Stimulated activated naive CD8-positive, alpha-beta T cell treated with anti-CD3 and anti-CD28 coated beads, Interleukin-15, amount 100 ng/mL, for 72 hours (primary cell): ENCODE data around the gene CENPP.

Source experiments
- ATAC-seq: fragments of 150-1000 bp; cut with Tn5 transposase; 2 replicates; pipeline ENCODE4 v1.10.0; 2021; ENCODE audit warnings: mild to moderate bottlenecking, moderate library complexity
- DNase-seq, 2 donors: peaks; one replicate each; pipeline ENCODE4 v3.0.0; 2021 to 2022
- H3K27ac Mint-ChIP-seq, 2 donors: one replicate each; pipeline ENCODE4 v1.8.0; 2022; ENCODE audit warnings: mild to moderate bottlenecking in 2 of 2, mixed read lengths in 2 of 2, moderate library complexity in 2 of 2
- H3K27me3 Mint-ChIP-seq: one replicate; pipeline ENCODE4 v1.8.0; 2022; ENCODE audit warnings: mixed read lengths
- H3K4me1 Mint-ChIP-seq: one replicate; pipeline ENCODE4 v1.8.0; 2022; ENCODE audit warnings: mild to moderate bottlenecking, mixed read lengths
- H3K4me3 Mint-ChIP-seq, 2 donors: one replicate each; pipeline ENCODE4 v1.8.0; 2022; ENCODE audit warnings: mild to moderate bottlenecking in 2 of 2, mixed read lengths in 2 of 2, moderate library complexity in 1 of 2
- H3K9me3 Mint-ChIP-seq, 2 donors: one replicate each; pipeline ENCODE4 v1.8.0; 2022; ENCODE audit warnings: mixed read lengths in 2 of 2

Gene CENPP

DNA sequence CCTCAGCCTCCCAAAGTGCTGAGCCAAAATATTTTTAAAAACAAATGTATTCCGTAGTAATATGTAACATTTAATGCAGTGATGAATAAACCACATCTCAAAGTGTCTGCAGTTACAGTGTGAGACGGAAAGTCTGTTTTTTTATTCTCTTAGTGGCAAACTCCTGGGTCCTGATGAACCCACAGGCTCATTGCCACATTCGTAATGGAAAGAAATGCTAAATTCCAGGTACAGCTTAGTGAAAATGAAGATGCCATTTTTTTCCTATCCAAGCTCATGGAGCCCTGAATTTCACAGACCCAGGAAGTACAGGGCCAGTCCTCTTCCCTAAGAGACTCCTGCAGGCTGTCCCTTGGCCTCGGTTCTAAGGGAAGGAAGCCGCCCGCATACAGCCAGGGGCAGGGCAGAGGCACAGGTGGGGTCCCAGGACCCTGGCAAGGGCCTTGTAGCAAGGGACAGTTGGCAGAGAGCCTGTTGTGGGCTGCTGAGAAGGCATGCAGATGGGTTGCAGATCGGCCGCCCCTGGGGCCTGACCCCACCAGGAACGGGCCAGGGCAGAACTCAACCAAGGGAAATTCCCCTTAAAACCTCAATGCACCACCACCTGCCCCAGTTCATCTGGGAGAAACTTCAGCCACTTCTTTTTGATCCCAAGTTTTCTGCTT lies 308.0 kb downstream of the CENPP start:
- no peak for DNase-seq
- Mint-ChIP-seq H3K9me3 (no peaks in the 10 kb centered on the region), H3K4me3 (no peak overlapping the region), H3K4me1 (peaks cover 20% of the 10 kb centered on the region), H3K27me3 (no peaks in the 10 kb centered on the region), H3K27ac (no peak overlapping the region)
- ATAC-seq, result no peak

DNA sequence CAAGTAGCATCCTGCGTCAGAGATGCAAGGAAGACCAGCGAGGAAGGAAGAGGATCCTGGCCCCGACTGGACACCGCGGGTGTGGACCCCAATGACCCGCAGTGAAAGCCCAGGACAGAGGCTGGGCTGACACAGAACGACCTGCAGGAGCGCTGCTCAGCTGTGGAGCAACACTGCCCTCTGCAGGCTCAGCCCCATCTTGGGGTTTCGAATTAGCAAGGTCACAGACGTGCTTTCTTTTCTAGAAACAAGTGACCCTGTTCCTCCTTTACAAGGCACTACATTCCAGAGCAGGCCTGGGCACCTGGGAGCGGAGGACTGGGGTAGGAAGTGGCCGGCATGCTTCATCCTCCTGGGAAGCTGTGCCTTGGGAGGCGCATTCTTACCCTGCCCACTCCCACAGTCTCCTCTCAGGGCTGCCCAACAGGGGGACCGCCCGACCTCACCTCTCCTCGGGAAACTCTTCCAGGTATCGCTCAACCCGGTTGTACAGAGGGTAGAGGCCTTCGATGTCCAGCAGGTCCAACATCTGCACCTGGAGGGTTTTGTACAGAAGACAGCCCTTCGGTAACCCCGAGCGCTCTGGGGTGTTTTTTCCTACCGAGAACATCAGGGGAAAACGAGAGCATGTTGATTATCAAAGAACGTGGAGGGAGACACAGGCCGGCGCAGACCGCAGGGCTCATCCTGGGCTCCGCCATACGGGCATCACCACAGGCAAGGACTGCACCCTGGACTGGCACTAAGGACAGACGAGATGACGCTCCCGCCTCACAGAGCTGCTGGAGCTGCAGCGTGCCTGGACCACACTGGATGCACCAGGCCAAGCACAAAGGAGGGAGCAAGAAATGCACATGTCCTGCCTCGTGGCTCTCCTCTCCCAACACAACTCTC lies 309.2 kb downstream of the CENPP start:
- peak; percentile 61 to 66 for DNase-seq
- peak overlapping the region in 1 of 2 donors; percentile 74 for H3K27ac Mint-ChIP-seq
- ATAC-seq, result peak; percentile 44

DNA sequence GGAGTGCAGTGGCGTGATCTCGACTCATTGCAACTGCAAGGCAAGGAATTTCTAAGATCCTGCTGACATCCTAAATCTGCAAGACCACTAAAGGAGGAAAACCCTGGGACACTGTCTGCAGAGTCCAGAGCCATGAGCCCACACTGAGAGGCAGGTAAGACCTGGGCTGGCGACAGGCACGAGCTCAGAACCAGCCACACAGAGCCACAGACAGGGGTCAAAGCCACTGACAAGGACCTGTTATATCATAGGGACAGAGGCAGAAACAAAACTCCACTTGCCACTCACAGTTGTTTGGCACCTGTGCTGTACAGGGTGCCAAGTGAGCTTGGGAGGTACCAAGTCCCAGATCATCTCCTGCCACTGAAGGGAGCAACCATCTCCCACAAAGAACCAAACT lies 310.0 kb downstream of the CENPP start:
- no peak for DNase-seq
- Mint-ChIP-seq H3K4me3 (no peak overlapping the region), H3K4me1 (peaks cover 20% of the 10 kb centered on the region), H3K27ac (no peak overlapping the region), H3K27me3 (no peaks in the 10 kb centered on the region), H3K9me3 (no peaks in the 10 kb centered on the region)
- ATAC-seq, result no peak

More for the DNA sequence above, 309.2 kb downstream of the CENPP start:
- Mint-ChIP-seq H3K4me1 (peaks cover 20% of the 10 kb centered on the region), H3K4me3 (no peak overlapping the region), H3K9me3 (no peaks in the 10 kb centered on the region), H3K27me3 (no peaks in the 10 kb centered on the region)

DNA sequence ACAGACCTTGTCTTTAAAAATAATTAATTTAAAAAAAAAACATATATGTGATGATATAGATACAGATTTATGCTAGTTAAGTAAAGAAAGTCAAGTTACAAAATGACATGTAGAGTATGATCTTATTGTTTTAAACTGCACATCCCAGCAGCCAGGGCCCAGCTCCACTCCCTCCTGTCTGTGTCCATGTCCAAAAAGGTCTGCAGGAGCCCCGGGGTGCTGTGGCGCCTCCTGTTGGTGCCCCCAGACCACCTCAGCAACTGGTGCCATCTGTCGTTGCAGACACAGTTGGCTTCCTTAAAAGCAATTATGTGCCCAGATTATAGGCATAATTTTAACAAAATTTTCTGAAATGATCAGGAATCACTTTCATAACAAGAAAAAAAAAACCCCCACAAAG lies 310.9 kb downstream of the CENPP start:
- no peak overlapping the region for H3K4me3 Mint-ChIP-seq
- peaks cover 16% of the 10 kb centered on the region for H3K4me1 Mint-ChIP-seq
- no peaks in the 10 kb centered on the region for H3K27me3 Mint-ChIP-seq
- no peak for DNase-seq
- H3K27ac Mint-ChIP-seq, result peak overlapping the region in 1 of 2 donors; percentile 34
- ATAC-seq, result no peak
- no peaks in the 10 kb centered on the region for H3K9me3 Mint-ChIP-seq

DNA sequence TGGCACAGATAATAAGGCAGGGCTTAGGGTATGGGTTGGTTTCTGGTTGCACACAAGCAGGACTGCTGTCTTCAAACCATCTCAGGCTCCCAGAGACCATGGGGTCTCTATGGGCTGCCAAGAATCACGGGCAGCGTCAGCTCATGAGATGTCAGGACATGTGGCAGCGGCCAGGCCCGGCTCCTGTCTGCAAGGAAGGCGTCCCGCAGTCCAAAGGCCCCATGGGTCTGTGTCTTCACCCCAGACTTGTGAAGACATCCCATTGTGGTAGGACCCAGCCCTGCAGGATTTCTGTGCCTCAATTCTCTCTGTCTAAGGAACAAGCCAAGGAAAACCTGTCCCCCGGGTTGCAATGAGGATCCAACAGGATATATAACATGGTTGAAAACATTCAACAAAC lies 311.6 kb downstream of the CENPP start:
- DNase-seq (no peak), ATAC-seq (no peak)
- Mint-ChIP-seq H3K4me3 (no peak overlapping the region), H3K9me3 (no peaks in the 10 kb centered on the region), H3K27ac (no peak overlapping the region), H3K27me3 (no peaks in the 10 kb centered on the region), H3K4me1 (peaks cover 9% of the 10 kb centered on the region)

DNA sequence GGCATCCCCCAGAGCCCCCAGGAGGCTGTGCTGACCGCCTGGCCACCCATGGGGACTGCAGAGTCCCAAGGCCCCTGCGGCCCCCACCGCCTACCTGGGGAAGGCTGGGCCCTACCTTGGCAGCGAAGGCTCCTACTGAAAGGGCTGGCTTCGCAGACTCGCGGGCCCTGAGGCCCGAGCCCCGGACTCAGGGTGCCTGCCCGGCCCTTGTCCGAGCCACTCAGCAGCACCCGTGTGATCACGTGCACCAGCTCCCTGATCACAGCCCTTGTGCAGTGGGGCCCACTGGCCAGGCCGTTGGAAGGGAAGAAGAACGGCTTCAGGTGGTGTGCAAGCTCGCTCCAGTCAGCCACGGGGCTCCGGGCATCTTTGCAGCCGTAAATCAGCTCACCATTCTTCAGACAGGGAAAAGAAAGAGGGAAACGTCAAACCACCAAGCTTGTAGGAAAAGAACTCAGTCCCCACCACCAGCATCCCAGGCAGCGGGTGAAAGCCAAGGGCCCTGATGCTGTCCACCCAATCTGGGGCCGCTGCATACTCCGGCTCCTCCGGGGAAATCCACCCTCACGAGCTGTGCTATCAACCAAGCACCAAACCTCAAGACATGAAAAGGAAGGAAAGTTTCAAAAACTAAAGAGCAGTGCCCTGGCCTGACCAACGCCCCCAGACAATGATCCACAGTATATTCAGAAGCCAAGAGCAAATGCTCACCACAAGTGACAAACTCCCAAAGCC lies 312.3 kb downstream of the CENPP start:
- no peak overlapping the region for H3K4me3 Mint-ChIP-seq

DNA sequence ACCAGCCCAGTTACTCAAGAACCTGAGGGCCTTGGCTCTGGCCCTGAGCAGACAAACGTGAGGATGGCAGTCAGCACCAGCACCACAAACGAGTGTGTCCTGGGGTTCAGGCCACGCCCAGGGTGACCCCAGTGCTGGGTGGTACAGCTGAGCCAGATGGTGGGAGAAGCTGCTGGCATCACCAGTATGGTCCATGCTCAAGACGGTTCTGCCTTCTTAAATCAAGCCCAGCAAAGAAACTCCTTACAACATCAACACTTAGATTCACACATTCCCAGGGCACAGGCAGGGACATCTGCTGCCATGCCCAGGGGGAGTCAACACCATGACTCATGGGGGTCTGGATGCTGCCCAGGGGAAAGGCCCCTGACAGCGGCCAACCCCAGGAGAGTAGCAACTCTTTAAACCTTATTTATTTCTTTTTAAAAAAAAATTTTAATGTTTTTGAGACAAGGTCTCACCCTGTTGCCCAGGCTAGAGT lies 312.9 kb downstream of the CENPP start:
- Mint-ChIP-seq H3K9me3 (no peaks in the 10 kb centered on the region), H3K27me3 (no peaks in the 10 kb centered on the region), H3K4me3 (no peak overlapping the region), H3K4me1 (peaks cover 4% of the 10 kb centered on the region), H3K27ac (no peak overlapping the region)
- no peak for ATAC-seq
- DNase-seq, result no peak

More for the DNA sequence above, 312.3 kb downstream of the CENPP start:
- H3K27ac Mint-ChIP-seq, result no peak overlapping the region
- no peaks in the 10 kb centered on the region for H3K27me3 Mint-ChIP-seq
- ATAC-seq (no peak), DNase-seq (no peak)
- H3K9me3 Mint-ChIP-seq, result no peaks in the 10 kb centered on the region
- peaks cover 4% of the 10 kb centered on the region for H3K4me1 Mint-ChIP-seq

DNA sequence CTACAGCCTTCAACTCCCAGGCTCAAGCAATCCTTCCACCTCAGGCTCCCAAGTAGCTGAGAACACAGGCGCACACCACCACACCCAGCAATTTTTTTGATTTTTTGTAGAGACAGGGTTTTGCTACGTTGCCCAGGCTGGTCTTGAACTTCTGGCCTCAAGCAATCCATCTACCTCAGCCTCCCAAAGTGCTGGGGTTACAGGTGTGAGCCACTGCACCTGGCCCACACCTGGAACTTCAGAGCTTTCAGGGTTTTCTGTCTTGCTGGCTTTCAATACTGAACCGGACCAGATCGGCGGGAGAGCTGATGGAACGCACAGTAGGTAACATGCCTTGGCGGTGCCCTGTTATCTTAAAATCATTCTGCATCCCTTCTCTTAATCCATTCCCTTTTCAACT lies 313.4 kb downstream of the CENPP start:
- DNase-seq (no peak), ATAC-seq (no peak)
- Mint-ChIP-seq H3K27me3 (no peaks in the 10 kb centered on the region), H3K27ac (peak overlapping the region in 1 of 2 donors; percentile 12), H3K9me3 (no peaks in the 10 kb centered on the region), H3K4me1 (peaks cover 4% of the 10 kb centered on the region), H3K4me3 (no peak overlapping the region)

DNA sequence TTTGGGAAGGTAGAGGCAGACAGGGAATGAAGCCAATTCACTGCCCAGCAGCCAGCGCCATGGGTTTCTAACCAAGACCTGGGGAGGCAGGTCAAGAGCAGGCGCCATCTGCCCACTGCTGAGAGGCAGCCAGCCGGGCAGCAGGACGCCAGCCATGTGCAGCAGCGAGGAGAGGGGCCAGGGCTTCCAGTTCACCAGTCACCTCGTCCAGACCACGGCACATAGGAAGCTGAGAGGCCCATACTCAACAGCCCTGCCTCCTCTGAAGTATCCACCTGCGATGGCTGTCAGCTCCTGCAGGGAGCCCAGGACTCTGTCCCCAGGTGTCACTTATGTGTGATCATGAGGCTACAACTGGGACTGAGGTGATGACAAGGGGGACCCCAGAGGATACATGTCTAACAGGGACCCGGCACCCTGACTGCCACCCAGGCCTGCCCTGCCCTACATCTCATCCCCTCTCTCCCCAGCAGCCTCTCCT lies 314.1 kb downstream of the CENPP start:
- no peak overlapping the region for H3K4me3 Mint-ChIP-seq
- DNase-seq (no peak), ATAC-seq (no peak)
- H3K27me3 Mint-ChIP-seq, result no peaks in the 10 kb centered on the region
- H3K4me1 Mint-ChIP-seq, result no peaks in the 10 kb centered on the region
- no peaks in the 10 kb centered on the region for H3K9me3 Mint-ChIP-seq
- H3K27ac Mint-ChIP-seq, result no peak overlapping the region

DNA sequence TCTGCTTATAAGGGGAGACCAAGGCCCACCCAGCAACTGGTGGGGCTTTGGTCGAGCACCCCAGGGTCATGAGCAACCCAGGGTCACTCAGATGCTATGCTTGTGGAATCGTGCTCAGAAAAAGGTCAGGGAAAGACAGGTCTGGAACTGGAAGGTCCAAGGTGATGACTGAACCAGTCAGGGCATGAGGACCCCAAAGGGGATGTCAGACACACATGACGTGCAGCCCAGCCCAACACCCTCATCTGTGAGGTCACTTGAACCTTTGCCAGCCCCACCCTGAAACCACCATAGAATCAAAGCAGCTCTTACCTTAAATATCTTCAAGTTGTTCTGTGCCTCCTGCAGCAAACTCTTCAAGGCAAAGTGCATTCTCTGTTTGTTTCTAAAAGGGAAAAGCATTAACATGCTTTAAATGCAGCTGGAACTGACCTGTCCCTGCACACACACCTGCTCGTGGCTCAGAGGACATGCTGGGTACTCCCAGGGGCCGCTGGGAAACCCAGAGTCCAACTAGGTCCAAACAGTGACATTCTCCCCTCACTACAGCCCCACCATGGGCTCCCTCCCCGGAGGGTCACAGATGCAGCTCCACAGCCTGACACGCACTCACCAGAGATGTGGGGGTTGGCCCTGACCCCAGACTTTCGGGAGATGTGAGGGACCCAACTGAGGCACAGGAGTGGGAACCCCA lies 314.8 kb downstream of the CENPP start:
- Mint-ChIP-seq H3K4me1 (no peaks in the 10 kb centered on the region), H3K4me3 (no peak overlapping the region), H3K27ac (no peak overlapping the region), H3K9me3 (peaks cover under 1 to 2% of the 10 kb centered on the region in 2 donors), H3K27me3 (no peaks in the 10 kb centered on the region)
- ATAC-seq (no peak), DNase-seq (no peak)

DNA sequence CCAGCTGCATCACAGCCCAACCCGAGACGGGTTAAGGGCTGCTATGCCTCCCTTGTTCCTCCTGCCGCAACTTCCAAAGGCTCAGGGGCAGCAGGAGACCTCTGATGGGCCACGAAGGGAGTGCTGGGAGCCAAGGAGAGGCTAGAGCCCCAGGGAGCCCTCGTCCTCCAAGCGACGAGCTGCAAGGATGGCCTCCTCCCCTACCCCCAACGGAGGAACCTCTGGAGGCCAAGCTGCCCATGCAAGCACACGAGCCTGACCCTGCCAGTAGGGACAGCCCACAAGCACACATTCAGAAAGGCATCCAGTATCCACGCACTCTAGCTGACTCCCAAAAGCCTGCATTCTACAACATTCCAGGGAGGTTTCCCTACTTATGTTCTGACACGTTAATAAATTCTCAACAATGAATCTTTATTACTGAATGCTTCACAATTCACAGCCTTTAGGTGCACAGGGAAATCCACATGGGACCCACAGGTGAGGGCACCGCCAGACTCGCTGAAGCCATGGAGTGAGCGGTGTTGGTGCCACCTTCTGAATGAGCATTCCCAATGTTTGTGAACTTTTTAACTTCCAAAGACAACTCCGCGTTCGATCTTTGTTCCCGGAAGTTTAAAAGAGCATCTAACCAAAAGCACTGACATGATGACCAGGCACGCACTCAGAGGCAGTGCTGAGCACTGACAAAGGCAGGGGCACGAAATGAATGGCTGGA lies 315.5 kb downstream of the CENPP start:
- H3K9me3 Mint-ChIP-seq, result peaks cover 8 to 9% of the 10 kb centered on the region in 2 donors
- no peak overlapping the region for H3K4me3 Mint-ChIP-seq
- H3K4me1 Mint-ChIP-seq, result no peaks in the 10 kb centered on the region
- DNase-seq (no peak), ATAC-seq (no peak)
- no peaks in the 10 kb centered on the region for H3K27me3 Mint-ChIP-seq
- H3K27ac Mint-ChIP-seq, result no peak overlapping the region

DNA sequence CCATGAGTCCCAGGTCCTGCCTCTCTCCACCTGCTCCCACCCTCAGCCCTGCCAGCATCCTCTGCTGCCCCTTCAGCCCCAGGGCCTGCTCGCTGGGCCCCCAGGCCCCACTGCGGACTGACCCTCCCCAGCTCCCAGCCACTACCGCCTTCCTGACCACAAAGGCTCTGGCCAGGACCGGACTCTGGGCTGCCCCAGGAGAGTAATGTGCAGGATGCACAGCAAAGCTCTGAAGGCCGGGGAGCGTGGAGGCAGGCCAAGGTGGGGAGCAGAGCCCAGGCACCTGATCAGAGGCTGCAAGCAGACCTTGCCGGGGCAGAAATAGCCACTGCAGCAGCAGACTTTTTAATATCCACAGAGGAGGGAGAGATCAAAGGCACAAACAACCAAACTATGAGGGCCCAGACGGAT lies 316.3 kb downstream of the CENPP start:
- no peak for DNase-seq
- Mint-ChIP-seq H3K27me3 (no peaks in the 10 kb centered on the region), H3K9me3 (peaks cover 9 to 17% of the 10 kb centered on the region in 2 donors), H3K4me1 (peaks cover 4% of the 10 kb centered on the region), H3K4me3 (no peak overlapping the region), H3K27ac (no peak overlapping the region)
- ATAC-seq, result no peak

DNA sequence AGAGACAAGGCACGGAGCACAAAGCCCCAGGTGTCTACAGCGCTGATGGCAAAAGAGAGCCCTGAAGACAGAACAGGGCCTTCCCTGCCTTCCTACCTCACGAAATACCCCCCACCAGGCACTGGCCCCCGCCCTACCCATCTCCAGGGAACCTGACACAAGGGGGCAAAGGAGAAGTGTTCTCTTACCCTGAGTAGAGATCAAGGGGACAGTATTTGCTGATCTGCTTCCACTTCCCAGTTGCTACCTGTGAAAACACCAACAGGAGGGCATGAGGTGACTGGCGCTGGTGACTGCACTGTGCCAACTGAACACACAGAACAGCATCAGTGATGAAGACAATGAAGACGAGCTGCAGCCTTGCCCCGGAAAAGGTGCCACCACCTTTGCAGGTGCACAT lies 316.8 kb downstream of the CENPP start:
- Mint-ChIP-seq H3K27me3 (no peaks in the 10 kb centered on the region), H3K4me3 (no peak overlapping the region), H3K27ac (peak overlapping the region in 1 of 2 donors; percentile 43), H3K4me1 (peaks cover 9% of the 10 kb centered on the region), H3K9me3 (peaks cover 9 to 21% of the 10 kb centered on the region in 2 donors)
- DNase-seq (no peak), ATAC-seq (no peak)

DNA sequence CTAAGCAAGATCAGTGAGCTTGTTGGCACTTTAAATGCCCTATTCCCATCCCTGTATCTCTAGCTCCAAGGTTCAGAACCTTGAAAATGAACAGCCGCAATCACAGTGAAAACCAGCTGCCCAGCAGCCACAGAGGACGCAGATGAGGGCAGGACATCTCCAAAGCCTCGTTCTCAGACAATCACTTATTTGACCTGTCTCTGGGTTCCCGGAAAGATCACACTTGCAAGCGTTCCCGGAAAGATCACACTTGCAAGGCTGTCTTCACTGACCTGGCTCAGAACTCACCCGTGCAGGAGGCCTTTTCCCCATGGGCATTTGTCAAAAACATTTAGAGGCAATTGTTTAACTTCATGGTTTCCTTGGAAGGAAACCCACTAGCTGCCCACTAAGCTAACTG lies 318.5 kb downstream of the CENPP start:
- H3K4me1 Mint-ChIP-seq, result peaks cover 9% of the 10 kb centered on the region
- peak overlapping the region in 1 of 2 donors; percentile 28 for H3K27ac Mint-ChIP-seq
- H3K9me3 Mint-ChIP-seq, result peaks cover 9 to 21% of the 10 kb centered on the region in 2 donors
- ATAC-seq (no peak), DNase-seq (no peak)
- H3K27me3 Mint-ChIP-seq, result no peaks in the 10 kb centered on the region
- no peak overlapping the region for H3K4me3 Mint-ChIP-seq
